DMS153 (cell line): ENCODE results near the gene TPRA1.
"Not testable (repeated sequence)": the region's sequence is repeated elsewhere in the genome, so short reads cannot be mapped to it uniquely, and the experiment has no call there.

Source experiments
- DNase-seq: peaks from one replicate; lab custom pipeline; 2025; lab: John Stamatoyannopoulos, UW

Gene TPRA1

DNA sequence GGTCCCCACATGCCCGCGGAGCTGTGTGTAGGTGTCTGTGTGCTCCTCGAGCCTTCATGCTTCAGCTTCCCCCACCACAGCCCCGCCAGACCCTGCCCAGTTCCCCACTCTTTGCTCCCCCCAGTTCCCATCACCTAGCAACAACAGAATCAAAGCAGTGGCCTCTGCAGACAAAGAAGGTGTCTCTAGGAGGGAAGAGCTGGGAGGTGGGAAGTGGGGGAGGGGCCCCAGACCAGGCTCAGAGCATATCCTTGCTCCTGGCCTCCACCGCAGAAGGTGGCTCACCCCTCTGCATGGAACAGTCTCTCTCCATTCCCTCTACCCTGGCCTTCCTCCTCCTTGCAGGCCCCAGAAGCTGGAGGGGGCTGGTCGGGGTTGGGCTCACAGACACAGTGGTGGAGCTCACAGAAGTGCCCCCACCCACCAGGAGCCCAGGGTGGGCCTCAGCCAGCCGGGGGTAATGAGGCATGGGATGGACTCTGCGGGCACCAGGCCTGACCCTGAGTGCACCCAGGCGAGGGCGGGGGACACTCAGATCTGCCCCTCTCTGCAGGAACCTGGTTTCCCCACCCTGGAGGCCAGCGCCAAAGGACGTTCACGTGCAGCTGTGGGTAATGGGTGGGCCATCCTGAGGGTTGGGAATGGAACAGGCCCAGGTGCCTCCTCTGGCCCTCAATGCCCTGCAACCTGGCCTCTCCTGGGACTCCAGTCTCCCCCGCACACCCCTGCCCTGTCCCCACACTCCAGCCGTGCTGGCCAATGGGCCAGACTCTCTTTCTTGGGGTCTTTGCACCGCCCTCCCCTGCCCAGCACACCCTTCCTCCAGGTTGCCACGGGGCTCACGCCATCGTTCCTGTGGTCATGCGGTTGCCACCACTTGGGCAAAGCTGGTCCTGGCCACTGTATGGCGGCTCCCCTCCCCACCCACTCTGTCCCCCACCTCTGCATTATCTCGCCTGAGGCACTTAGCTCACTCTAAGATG is 53.4 kb downstream of the TPRA1 start:
- peak; percentile 54 for DNase-seq

DNA sequence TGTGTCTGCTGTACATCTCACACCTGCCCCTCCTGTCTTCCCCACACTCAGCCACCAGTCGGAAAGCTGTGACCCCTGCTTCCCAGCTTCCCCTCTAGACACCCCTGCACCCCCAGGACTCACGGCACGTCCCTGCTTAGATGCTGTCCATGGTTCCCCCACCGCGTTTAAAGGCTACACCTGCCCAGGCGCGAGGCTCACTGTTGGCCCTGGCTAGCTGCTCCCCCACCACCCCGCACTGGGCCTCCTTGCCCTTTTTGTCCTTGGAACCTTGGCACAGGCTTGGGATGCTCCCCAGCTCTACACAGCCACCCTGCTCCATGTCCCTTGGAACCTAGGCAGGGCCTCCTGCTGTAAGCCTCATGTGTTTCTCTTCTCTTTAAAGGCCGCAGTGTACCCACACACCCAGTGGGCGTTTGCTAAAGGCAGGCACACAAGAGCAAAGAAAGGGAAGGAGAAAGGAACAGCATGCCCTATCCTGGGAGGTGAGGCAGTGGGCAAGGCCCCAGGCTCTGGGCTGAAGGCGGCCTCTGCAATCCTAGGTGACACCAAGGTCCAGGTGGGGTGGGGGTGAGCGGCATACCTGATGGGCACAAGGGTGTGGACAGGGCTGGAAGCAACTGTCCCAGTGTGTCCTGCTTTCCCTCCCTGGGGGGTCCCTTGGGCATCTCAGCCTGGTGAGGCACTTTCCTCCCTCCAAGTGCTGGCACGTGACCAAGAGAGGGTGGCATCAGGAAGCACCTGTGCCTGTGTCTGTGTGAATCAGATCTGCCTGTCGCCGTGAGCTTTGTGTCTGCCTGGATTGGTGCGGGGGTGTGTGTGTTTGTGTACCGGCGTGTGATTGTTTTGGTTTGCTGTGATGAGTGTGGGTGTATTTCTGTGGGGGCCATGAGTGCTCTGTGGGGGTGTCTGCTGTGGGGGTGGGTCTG is 54.4 kb downstream of the TPRA1 start:
- peak; percentile 66 for DNase-seq

- DNase-seq, result no peak
These were observed 55.3 kb downstream of the TPRA1 start for GRCh38 chr3:127535106-127535785.

- DNase-seq, result no peak
These were observed 56.0 kb downstream of the TPRA1 start for GRCh38 chr3:127534564-127534963.

DNA sequence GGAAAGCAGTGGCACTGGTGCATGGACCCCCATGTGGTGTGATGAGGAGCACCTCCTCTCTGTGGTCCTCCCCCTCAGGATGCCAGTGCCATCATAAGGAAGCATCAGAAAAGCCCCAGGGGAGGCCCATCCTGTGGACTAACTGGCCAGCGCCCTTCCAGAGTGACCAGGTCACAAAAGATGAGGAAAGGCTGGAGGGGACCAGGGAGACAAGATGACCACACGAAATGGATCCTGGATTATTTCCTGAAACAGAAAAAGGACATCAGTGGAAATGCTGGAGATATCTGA is 56.4 kb downstream of the TPRA1 start:
- no peak for DNase-seq

GRCh38 chr3:127532561-127533203 is 57.9 kb downstream of the TPRA1 start:
- no peak for DNase-seq

DNA sequence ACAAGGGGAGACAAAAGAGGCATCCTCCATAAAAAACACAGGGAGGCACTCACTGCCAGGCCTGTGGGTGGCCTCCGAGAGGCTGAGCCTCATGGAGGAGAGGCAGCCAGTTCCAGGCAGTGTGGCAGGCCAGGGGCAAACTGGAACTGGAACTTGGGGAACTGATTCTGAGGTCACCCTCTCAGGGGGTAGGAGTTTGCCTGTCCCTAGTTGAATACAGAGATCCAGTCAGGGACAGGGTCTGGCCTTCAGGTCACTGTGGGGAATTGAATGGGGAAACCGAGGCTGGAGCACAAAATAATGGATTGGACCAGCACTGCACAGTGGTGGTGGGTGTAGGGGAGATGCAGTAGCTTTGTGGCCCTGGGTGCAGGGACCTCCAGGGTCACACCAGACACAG is 58.7 kb downstream of the TPRA1 start:
- DNase-seq, result no peak

- not testable (repeated sequence) for DNase-seq
These were observed 59.7 kb downstream of the TPRA1 start for GRCh38 chr3:127530863-127531262.

DNA sequence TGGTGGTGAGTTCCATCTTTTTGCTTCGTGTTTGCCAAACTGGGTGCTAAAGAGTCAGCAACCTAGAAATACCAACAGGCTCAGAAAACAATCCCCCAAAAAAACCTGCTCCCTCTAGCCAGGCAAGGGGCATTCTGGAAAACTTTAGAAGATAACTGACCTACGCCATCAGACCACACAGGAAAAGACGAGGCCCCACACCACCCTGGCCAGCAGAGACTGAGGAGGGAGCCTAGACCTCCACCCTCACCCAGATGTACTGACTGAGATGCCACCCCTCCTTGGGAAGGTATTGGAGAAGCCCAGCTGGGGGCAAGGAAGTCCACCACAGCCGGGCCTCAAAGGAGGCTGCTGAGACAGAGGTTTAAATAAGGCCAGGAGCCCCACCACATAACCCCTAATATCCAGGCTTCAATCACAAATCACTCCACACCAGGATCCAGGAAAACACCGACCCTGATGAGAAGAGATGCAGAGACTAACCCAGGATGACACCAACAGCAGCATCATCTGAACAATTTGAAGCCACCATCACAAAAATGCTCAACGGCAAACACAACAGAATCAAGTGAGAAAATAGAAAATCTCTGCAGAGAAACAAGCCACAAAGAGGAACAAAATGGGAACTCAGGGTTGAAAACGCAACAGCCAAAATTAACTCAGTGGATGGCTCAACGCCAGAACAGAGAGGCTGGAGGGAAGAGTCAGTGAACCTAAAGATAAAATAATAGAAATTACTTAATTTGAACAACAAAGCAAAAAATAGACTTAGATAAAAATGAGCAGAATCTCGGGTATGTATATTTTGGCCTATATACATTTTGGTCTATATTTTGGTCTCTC is 61.0 kb downstream of the TPRA1 start:
- no peak for DNase-seq

DNA sequence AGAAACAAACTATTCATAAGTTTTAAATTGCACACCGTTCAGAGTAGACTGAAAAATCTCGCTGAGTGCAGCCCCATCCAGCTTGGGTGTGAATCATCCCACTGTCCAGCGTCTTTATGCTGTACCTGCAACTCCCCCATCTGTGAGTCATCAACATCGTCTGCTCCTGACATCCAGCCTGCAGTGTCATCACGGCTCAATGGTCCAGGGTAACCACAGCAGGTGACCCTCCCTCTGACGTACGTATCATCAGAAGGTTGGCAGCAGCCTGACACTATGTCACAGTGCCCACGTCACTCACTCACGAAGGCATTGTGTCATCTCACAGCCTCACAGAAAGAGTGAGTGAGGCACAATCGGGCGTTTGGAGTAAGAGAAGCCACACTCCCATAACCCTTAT is 65.2 kb downstream of the TPRA1 start:
- DNase-seq, result peak; percentile 71

GRCh38 chr3:127524296-127524896 is 66.1 kb downstream of the TPRA1 start:
- DNase-seq, result peak; percentile 70
